ENCODE results near the gene OGN. TPM values are rescaled to one million over a fixed set of nuclear protein-coding genes. Genes with fewer than 3 reads are reported as not detected.

The OGN gene
- total RNA-seq, 1 experiment from 2014 or later: not detected

DNA sequence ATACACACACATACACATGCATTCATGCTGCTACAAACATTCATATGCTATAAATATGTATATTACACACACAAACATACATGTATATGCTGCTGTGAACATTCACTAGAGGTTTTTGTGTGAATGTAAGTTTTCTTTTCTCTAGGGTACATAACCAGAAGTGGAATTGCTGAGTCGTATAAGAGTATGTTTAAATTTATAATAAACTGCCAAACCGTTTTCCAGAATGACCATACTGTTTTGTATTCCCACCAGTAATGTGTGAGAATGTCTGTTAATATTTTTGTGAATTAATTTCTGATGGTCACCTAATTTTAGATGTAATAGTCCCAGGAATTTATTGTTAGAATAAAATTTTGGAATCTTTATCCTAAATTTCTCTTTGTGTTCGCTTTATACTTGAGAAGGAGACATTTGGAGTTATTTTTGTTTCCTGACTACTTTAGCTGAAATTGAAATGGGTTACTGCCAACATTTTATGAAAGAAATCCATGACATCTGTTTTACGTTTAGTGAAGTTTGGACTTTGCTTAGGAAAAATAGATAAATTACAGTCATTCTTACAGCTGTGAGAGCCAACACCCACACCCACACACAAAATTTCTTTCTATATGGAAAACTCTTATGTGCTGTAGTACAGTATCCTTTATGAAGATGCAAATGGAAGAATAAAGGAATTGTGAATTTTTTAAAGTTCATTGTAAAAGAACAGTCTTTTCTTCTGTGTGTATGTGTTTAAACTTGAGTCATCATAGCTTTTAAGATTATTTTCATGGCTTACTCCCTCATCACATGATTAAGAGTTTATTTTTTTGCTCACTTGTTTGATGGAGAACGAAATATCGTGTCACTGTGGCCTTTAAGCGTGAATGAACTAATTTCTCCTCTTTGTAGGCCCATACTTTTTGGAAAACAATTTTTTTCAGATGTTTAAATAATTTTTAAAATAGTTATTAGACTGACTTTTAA, 54.3 kb downstream of the OGN start:
- no peak for TF ChIP-seq EZH2 (IDR thresholded peaks at IDR 0.05; ENCODE audit: low read length, unreplicated experiment)
- no peak for TF ChIP-seq EZH2phosphoT487 (IDR thresholded peaks at IDR 0.05; ENCODE audit: borderline replicate concordance, low read length)
- TF ChIP-seq, protein P1, sequence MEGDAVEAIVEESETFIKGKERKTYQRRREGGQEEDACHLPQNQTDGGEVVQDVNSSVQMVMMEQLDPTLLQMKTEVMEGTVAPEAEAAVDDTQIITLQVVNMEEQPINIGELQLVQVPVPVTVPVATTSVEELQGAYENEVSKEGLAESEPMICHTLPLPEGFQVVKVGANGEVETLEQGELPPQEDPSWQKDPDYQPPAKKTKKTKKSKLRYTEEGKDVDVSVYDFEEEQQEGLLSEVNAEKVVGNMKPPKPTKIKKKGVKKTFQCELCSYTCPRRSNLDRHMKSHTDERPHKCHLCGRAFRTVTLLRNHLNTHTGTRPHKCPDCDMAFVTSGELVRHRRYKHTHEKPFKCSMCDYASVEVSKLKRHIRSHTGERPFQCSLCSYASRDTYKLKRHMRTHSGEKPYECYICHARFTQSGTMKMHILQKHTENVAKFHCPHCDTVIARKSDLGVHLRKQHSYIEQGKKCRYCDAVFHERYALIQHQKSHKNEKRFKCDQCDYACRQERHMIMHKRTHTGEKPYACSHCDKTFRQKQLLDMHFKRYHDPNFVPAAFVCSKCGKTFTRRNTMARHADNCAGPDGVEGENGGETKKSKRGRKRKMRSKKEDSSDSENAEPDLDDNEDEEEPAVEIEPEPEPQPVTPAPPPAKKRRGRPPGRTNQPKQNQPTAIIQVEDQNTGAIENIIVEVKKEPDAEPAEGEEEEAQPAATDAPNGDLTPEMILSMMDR (conservative IDR thresholded peaks at IDR 0.05; ENCODE audit: low read depth, low read length): no peak
- no peaks in the 10 kb centered on the region for H3F3A ChIP-seq (ENCODE audit: low read length, unreplicated experiment)
- intact Hi-C loops (cut with micrococcal nuclease): no loop called here
- H3K36me3 ChIP-seq (ENCODE audit: low read depth, low read length): no peaks in the 10 kb centered on the region
- no peaks in the 10 kb centered on the region for H4K20me1 ChIP-seq (ENCODE audit: low read length)
- H2AFZ ChIP-seq (ENCODE audit: low read length): no peak overlapping the region
- ChIA-PET POLR2A (ENCODE audit: unreplicated experiment) (no interaction called here), CTCF (no interaction called here)
- BruUV-seq (replicated peaks): no TSS peak
- no peak for ATAC-seq
- no peaks in the 10 kb centered on the region for H3K27me3 ChIP-seq (ENCODE audit: low read length)
- H3K9me2 ChIP-seq (replicated peaks; ENCODE audit: low read length): no peaks in the 10 kb centered on the region
- DNase-seq: no peak
- no peaks in the 10 kb centered on the region for H3K9me3 ChIP-seq (ENCODE audit: low read length)
- H3K27ac ChIP-seq (ENCODE audit: low read length): no peak overlapping the region
- H3K9ac ChIP-seq (ENCODE audit: low read length): no peak overlapping the region
- H3K4me3 ChIP-seq (ENCODE audit: low read length): no peak overlapping the region
- no peaks in the 10 kb centered on the region for H3K4me1 ChIP-seq (ENCODE audit: insufficient read depth, low read length)
- H3K4me2 ChIP-seq (ENCODE audit: low read length): no peak overlapping the region
- no peaks in the 10 kb centered on the region for H3K79me2 ChIP-seq (ENCODE audit: low read length)

DNA sequence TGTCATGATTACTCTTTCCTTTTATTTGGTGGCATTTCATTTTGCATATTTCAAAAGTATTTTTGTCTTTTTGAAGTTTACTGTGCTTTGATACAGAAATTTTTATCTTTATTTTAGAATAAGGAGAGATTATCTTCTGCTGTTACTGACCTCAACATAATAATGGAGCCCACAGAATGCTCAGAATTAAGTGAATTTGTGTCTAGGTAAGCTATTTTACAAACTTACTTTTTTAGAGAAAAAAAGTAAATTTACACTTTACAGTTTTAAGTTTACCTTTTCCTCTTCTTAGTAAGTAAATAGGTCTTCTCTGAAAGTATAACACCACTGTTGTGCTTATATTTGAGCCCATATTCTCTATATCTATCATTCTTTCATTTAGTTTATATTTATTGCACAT, 58.8 kb downstream of the OGN start:
- Histone ChIP-seq H2AFZ (ENCODE audit: low read length) (no peak overlapping the region), H3K79me2 (ENCODE audit: low read length) (no peaks in the 10 kb centered on the region), H3K36me3 (ENCODE audit: low read depth, low read length) (no peaks in the 10 kb centered on the region), H3K27ac (ENCODE audit: low read length) (no peak overlapping the region), H3K4me2 (ENCODE audit: low read length) (no peak overlapping the region), H3K9ac (ENCODE audit: low read length) (no peak overlapping the region), H3F3A (ENCODE audit: low read length, unreplicated experiment) (no peaks in the 10 kb centered on the region), H4K20me1 (ENCODE audit: low read length) (no peaks in the 10 kb centered on the region), H3K9me2 (replicated peaks; ENCODE audit: low read length) (no peaks in the 10 kb centered on the region), H3K9me3 (ENCODE audit: low read length) (no peaks in the 10 kb centered on the region), H3K27me3 (ENCODE audit: low read length) (no peaks in the 10 kb centered on the region), H3K4me1 (ENCODE audit: insufficient read depth, low read length) (no peaks in the 10 kb centered on the region), H3K4me3 (ENCODE audit: low read length) (no peak overlapping the region)
- no peak for DNase-seq
- no peak for ATAC-seq
- ChIA-PET POLR2A (ENCODE audit: unreplicated experiment) (no interaction called here), CTCF (no interaction called here)
- no TSS peak for BruUV-seq (replicated peaks)
- intact Hi-C loops (cut with micrococcal nuclease): no loop called here
- no peak for TF ChIP-seq EZH2 (IDR thresholded peaks at IDR 0.05; ENCODE audit: low read length, unreplicated experiment)
- TF ChIP-seq, protein P1 (conservative IDR thresholded peaks at IDR 0.05; ENCODE audit: low read depth, low read length): no peak
- no peak for TF ChIP-seq EZH2phosphoT487 (IDR thresholded peaks at IDR 0.05; ENCODE audit: borderline replicate concordance, low read length)

Measured in PC-3 (cell line).